Measurements from ENCODE around the gene POC1A.

POC1A gene

DNA sequence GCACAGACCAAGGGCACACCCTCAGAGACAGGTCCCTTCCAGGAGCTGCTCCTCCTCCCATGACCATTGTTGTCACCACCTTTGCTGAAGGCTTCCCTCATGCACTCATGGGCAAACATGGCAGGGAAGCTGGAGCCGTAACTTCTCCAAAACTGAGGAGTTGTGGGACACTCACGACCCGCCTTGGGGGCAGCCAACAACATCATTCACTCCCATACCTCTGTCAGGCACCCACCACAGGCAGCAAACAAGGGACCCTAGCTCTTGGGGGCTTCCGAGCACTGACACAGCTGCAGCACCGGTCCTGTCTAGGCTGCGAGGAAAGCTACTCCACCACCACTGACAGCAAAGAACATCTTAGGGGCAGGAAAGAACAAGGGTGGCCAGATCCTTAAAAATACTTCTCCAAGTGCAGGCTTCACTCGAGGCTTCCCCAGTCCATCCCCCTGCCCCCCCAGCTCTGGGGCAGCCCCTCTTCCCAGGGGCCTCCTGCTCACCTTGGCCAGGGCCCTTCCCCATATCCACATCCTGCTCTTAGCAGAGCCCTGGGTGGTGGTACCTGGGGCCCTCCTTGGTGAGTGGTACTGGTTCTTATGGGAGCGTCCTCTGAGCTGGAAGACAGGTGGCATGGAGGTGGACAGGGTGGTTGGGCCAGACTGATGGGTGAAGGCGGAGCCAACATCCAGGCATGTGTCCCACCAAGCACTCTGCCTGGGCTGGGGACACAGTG is 69.8 kb downstream of the POC1A start:
- TF ChIP-seq, protein P1, sequence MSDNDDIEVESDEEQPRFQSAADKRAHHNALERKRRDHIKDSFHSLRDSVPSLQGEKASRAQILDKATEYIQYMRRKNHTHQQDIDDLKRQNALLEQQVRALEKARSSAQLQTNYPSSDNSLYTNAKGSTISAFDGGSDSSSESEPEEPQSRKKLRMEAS (IDR thresholded peaks at IDR 0.05) = no peak
- TF ChIP-seq TEAD4 (IDR thresholded peaks at IDR 0.05) = no peak
- no peak for TF ChIP-seq NFIC (IDR thresholded peaks at IDR 0.05)
- TF ChIP-seq ZBTB7A (IDR thresholded peaks at IDR 0.05; ENCODE audit: low read depth) = no peak
- no peak for TF ChIP-seq CREB1 (IDR thresholded peaks at IDR 0.05; ENCODE audit: low read depth)

- TF ChIP-seq TCF12 (IDR thresholded peaks at IDR 0.05; ENCODE audit: low read depth) (no peak), CEBPB (IDR thresholded peaks at IDR 0.05) (no peak), ZBTB7A (IDR thresholded peaks at IDR 0.05; ENCODE audit: low read depth) (no peak), TEAD4 (IDR thresholded peaks at IDR 0.05) (no peak), NFIC (IDR thresholded peaks at IDR 0.05) (no peak), RAD21 (IDR thresholded peaks at IDR 0.05; ENCODE audit: low read depth) (no peak), EGR1 (IDR thresholded peaks at IDR 0.05) (no peak), CREB1 (IDR thresholded peaks at IDR 0.05; ENCODE audit: low read depth) (no peak), EP300 (IDR thresholded peaks at IDR 0.05; ENCODE audit: borderline replicate concordance) (no peak), FOXM1 (IDR thresholded peaks at IDR 0.05; ENCODE audit: borderline replicate concordance, low read depth) (no peak), YY1 (IDR thresholded peaks at IDR 0.05; ENCODE audit: low read depth) (no peak)
- TF ChIP-seq, protein P2, sequence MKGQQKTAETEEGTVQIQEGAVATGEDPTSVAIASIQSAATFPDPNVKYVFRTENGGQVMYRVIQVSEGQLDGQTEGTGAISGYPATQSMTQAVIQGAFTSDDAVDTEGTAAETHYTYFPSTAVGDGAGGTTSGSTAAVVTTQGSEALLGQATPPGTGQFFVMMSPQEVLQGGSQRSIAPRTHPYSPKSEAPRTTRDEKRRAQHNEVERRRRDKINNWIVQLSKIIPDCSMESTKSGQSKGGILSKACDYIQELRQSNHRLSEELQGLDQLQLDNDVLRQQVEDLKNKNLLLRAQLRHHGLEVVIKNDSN (IDR thresholded peaks at IDR 0.05) = no peak
- TF ChIP-seq, protein P1 (IDR thresholded peaks at IDR 0.05) = no peak
- TF ChIP-seq, protein P3, sequence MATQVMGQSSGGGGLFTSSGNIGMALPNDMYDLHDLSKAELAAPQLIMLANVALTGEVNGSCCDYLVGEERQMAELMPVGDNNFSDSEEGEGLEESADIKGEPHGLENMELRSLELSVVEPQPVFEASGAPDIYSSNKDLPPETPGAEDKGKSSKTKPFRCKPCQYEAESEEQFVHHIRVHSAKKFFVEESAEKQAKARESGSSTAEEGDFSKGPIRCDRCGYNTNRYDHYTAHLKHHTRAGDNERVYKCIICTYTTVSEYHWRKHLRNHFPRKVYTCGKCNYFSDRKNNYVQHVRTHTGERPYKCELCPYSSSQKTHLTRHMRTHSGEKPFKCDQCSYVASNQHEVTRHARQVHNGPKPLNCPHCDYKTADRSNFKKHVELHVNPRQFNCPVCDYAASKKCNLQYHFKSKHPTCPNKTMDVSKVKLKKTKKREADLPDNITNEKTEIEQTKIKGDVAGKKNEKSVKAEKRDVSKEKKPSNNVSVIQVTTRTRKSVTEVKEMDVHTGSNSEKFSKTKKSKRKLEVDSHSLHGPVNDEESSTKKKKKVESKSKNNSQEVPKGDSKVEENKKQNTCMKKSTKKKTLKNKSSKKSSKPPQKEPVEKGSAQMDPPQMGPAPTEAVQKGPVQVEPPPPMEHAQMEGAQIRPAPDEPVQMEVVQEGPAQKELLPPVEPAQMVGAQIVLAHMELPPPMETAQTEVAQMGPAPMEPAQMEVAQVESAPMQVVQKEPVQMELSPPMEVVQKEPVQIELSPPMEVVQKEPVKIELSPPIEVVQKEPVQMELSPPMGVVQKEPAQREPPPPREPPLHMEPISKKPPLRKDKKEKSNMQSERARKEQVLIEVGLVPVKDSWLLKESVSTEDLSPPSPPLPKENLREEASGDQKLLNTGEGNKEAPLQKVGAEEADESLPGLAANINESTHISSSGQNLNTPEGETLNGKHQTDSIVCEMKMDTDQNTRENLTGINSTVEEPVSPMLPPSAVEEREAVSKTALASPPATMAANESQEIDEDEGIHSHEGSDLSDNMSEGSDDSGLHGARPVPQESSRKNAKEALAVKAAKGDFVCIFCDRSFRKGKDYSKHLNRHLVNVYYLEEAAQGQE (IDR thresholded peaks at IDR 0.05; ENCODE audit: low read depth) = no peak
Observed at GRCh38 chr3:52083556-52084087, 70.6 kb downstream of the POC1A start.

DNA sequence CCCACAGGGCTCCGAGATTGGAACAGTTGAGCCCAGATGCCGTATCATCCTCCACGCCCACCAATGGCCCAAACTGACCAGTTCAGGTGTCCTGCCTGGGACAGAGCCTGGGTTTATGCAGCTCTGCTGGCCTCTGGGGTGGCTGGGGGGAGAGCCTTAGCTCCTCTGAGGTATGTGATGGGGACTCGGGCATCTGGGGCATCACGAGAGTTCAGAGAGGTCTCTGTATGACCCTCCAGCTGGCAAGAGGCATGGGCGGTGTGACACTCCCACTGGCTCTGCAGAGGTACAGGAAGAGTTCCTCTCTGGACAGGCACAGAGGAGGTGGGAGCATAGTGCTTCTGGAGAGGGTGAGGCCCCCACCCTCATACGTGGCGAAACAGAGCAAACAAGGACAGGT is 71.3 kb downstream of the POC1A start:
- no peak for TF ChIP-seq YY1 (IDR thresholded peaks at IDR 0.05; ENCODE audit: low read depth)
- TF ChIP-seq EP300 (IDR thresholded peaks at IDR 0.05; ENCODE audit: borderline replicate concordance) = no peak
- TF ChIP-seq TEAD4 (IDR thresholded peaks at IDR 0.05) = no peak
- no peak for TF ChIP-seq EGR1 (IDR thresholded peaks at IDR 0.05)
- no peak for TF ChIP-seq TCF12 (IDR thresholded peaks at IDR 0.05; ENCODE audit: low read depth)
- TF ChIP-seq, protein P1 (IDR thresholded peaks at IDR 0.05) = no peak
- no peak for TF ChIP-seq RAD21 (IDR thresholded peaks at IDR 0.05; ENCODE audit: low read depth)
- TF ChIP-seq CEBPB (IDR thresholded peaks at IDR 0.05) = no peak
- no peak for TF ChIP-seq TAF1 (IDR thresholded peaks at IDR 0.05; ENCODE audit: low read depth)
- no peak for TF ChIP-seq NFIC (IDR thresholded peaks at IDR 0.05)
- TF ChIP-seq, protein P3 (IDR thresholded peaks at IDR 0.05; ENCODE audit: low read depth) = no peak

DNA sequence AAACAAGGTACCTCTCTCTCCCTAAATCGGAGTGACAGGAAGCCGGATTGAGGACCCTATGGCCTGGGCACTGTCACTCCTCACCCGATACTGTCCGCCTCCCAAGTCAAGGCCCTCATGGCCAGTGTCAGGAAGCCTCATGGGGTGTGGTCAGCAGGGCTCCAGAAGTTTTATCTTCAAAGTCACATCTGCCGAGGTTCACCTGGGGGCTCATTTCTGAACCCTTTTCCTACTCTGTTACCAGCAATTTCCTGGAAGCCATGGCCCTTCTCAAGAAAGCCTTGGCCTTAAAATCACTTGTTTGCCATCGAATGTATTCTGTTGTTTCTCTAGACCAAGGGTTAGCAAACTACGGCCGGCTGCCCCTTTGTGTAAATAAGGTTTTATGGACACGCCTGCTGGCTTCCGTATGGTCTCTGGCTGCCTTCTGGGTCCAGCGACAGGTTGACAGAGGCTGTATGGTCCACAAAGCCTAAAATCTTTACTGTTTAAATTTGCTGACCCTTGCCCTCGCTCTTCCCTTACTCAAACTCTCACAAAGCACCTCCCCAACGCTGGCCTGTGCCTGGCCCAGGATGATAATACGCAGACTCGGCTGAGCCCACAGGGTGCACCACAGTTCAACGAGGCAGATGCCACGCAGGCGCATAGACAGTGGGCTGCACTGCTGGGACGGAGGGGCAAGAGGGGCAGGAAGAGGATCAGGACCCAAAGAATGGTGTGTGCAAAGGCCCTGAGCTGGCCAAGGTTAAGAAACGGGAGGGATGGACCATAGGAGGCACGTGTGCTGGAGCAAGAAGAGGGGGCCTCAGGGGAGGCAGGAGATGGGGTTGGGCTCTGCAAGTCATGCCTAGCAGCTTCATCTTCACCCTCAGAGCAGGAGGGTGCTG is 73.1 kb downstream of the POC1A start:
- TF ChIP-seq EP300 (IDR thresholded peaks at IDR 0.05; ENCODE audit: borderline replicate concordance) (no peak), RAD21 (IDR thresholded peaks at IDR 0.05; ENCODE audit: low read depth) (no peak), YY1 (IDR thresholded peaks at IDR 0.05; ENCODE audit: low read depth) (no peak)

DNA sequence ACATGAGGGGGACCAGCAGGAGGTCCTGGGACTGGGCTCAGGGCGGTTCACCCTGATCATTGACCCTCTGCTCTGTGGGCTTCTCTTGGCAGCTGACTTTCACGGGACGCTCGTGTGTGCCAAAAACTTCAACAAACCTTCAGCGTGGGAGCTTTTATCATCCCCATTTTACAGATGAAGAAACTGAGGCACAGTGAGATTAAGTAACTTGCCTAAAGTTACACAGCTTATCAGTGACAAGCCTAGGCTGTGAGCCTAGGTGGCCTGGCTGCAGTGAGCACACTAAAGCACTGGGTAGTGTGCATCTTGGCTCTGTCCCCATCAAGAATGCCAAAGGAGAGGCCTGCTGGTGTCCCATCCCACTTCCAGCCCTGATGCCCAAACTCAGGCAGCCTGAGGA is 74.3 kb downstream of the POC1A start:
- no peak for TF ChIP-seq CEBPB (IDR thresholded peaks at IDR 0.05)
- TF ChIP-seq YY1 (IDR thresholded peaks at IDR 0.05; ENCODE audit: low read depth) = no peak
- no peak for TF ChIP-seq EP300 (IDR thresholded peaks at IDR 0.05; ENCODE audit: borderline replicate concordance)
- TF ChIP-seq, protein P1 (IDR thresholded peaks at IDR 0.05) = no peak
- TF ChIP-seq RAD21 (IDR thresholded peaks at IDR 0.05; ENCODE audit: low read depth) = no peak
- TF ChIP-seq NFIC (IDR thresholded peaks at IDR 0.05) = no peak
- TF ChIP-seq, protein P3 (IDR thresholded peaks at IDR 0.05; ENCODE audit: low read depth) = no peak
- TF ChIP-seq EGR1 (IDR thresholded peaks at IDR 0.05) = no peak
- TF ChIP-seq CREB1 (IDR thresholded peaks at IDR 0.05; ENCODE audit: low read depth) = no peak
- TF ChIP-seq, protein P2 (IDR thresholded peaks at IDR 0.05) = no peak
- no peak for TF ChIP-seq TEAD4 (IDR thresholded peaks at IDR 0.05)
- no peak for TF ChIP-seq FOXM1 (IDR thresholded peaks at IDR 0.05; ENCODE audit: borderline replicate concordance, low read depth)
- TF ChIP-seq TAF1 (IDR thresholded peaks at IDR 0.05; ENCODE audit: low read depth) = no peak
- TF ChIP-seq TCF12 (IDR thresholded peaks at IDR 0.05; ENCODE audit: low read depth) = no peak
- no peak for TF ChIP-seq ZBTB7A (IDR thresholded peaks at IDR 0.05; ENCODE audit: low read depth)

Measured in Ishikawa (cell line).